Measurements from ENCODE around the gene OVCA2.

The OVCA2 gene

GRCh38 chr17:2067048-2067561 is 25.3 kb downstream of the OVCA2 start:
- DNase-seq, result no peak

GRCh38 chr17:2067608-2068024 is 25.8 kb downstream of the OVCA2 start:
- no peak for DNase-seq

GRCh38 chr17:2068031-2068518 is 26.3 kb downstream of the OVCA2 start:
- DNase-seq, result no peak

- DNase-seq, result no peak
Measured at GRCh38 chr17:2068519-2069051, 26.8 kb downstream of the OVCA2 start.

- DNase-seq, result peak; percentile 66
Measured at GRCh38 chr17:2070241-2071023, 28.6 kb downstream of the OVCA2 start.

- no peak for DNase-seq
Measured at GRCh38 chr17:2071024-2071385, 29.2 kb downstream of the OVCA2 start.

GRCh38 chr17:2071455-2072281 is 29.8 kb downstream of the OVCA2 start:
- no peak for DNase-seq

GRCh38 chr17:2074919-2075318 is 33.1 kb downstream of the OVCA2 start:
- no peak for DNase-seq

- DNase-seq, result no peak
Measured at GRCh38 chr17:2075336-2076086, 33.7 kb downstream of the OVCA2 start.

- no peak for DNase-seq
Measured at GRCh38 chr17:2076087-2076984, 34.5 kb downstream of the OVCA2 start.

- DNase-seq, result no peak
Measured at GRCh38 chr17:2077040-2077439, 35.2 kb downstream of the OVCA2 start.

- DNase-seq, result no peak
Measured at GRCh38 chr17:2081564-2081963, 39.7 kb downstream of the OVCA2 start.

GRCh38 chr17:2082003-2082781 is 40.4 kb downstream of the OVCA2 start:
- DNase-seq, result no peak

GRCh38 chr17:2083613-2084035 is 41.8 kb downstream of the OVCA2 start:
- no peak for DNase-seq

- DNase-seq, result no peak
Measured at GRCh38 chr17:2084036-2084765, 42.4 kb downstream of the OVCA2 start.

GRCh38 chr17:2084766-2085647 is 43.2 kb downstream of the OVCA2 start:
- no peak for DNase-seq

GRCh38 chr17:2085648-2085949 is 43.8 kb downstream of the OVCA2 start:
- DNase-seq, result no peak

GRCh38 chr17:2086306-2086705 is 44.5 kb downstream of the OVCA2 start:
- no peak for DNase-seq

GRCh38 chr17:2087597-2088211 is 45.9 kb downstream of the OVCA2 start:
- peak; percentile 41 for DNase-seq

Measured in activated CD4-positive, CD25-positive, alpha-beta regulatory T cell treated with anti-CD3 and anti-CD28 coated beads, Interleukin-2, amount 50 U/mL, for 72 hours (primary cell).